Calu3 (cell line): ENCODE results near the gene ZNF622. TPM values are rescaled to one million over a fixed set of nuclear protein-coding genes. Genes with fewer than 3 reads are reported as not detected.

Experiments used
- BruUV-seq: library from RNA; stranded (reverse); fragments of 400-500 nt; replicated peaks from 2 replicates; lab custom pipeline; 2021; lab: Mats Ljungman, UMichigan
- CTCF ChIA-PET: fragments of 300-600 bp; sonication (Branson Sonifier 250); formaldehyde crosslinking; loops from one replicate; lab custom pipeline; 2022; ENCODE audit warnings: antibody characterized with exemption; lab: Charles Lee
- DNase-seq: peaks from one replicate; pipeline ENCODE4 v3.0.0; 2022
- H3K27ac Mint-ChIP-seq: one replicate; pipeline ENCODE4 v1.8.0; 2022; ENCODE audit warnings: mixed read lengths; ENCODE audit not compliant: unreplicated experiment
- H3K27me3 Mint-ChIP-seq: one replicate; pipeline ENCODE4 v1.8.0; 2022; ENCODE audit warnings: mixed read lengths; ENCODE audit not compliant: unreplicated experiment
- H3K36me3 Mint-ChIP-seq: one replicate; pipeline ENCODE4 v1.8.0; 2022; ENCODE audit warnings: mild to moderate bottlenecking, moderate library complexity, mixed read lengths; ENCODE audit not compliant: insufficient read depth, unreplicated experiment
- H3K4me1 Mint-ChIP-seq: one replicate; pipeline ENCODE4 v1.8.0; 2022; ENCODE audit warnings: mild to moderate bottlenecking, low read depth, mixed read lengths; ENCODE audit not compliant: unreplicated experiment
- H3K4me3 Mint-ChIP-seq: one replicate; pipeline ENCODE4 v1.8.0; 2022; ENCODE audit warnings: mild to moderate bottlenecking, low read depth, moderate library complexity, mixed read lengths; ENCODE audit not compliant: unreplicated experiment
- H3K9me3 Mint-ChIP-seq: one replicate; pipeline ENCODE4 v1.8.0; 2022; ENCODE audit warnings: low read depth, mixed read lengths; ENCODE audit not compliant: unreplicated experiment
- intact Hi-C: fragments of 100-400 bp; cut with micrococcal nuclease; formaldehyde crosslinking; loops from one replicate; pipeline ENCODE4 v1.10.0; 2022; ENCODE audit not compliant: unreplicated experiment
- total RNA-seq: library from RNA; stranded (reverse); gene quantifications from 2 replicates; pipeline ENCODE4 v1.2.3, GENCODE V29; 2022
- TF ChIP-seq, protein P1 (sequence below): fragments of 200-600 bp; IDR thresholded peaks from one replicate; pipeline ENCODE4 v1.8.0; 2022; ENCODE audit warnings: antibody characterized with exemption; ENCODE audit not compliant: unreplicated experiment

The ZNF622 gene
- total RNA-seq, 1 experiment from 2014 or later, result 28.6 TPM

GRCh38 chr5:16418471-16418922, 47.1 kb downstream of the ZNF622 start:
- no peak for DNase-seq
- TF ChIP-seq, protein P1, sequence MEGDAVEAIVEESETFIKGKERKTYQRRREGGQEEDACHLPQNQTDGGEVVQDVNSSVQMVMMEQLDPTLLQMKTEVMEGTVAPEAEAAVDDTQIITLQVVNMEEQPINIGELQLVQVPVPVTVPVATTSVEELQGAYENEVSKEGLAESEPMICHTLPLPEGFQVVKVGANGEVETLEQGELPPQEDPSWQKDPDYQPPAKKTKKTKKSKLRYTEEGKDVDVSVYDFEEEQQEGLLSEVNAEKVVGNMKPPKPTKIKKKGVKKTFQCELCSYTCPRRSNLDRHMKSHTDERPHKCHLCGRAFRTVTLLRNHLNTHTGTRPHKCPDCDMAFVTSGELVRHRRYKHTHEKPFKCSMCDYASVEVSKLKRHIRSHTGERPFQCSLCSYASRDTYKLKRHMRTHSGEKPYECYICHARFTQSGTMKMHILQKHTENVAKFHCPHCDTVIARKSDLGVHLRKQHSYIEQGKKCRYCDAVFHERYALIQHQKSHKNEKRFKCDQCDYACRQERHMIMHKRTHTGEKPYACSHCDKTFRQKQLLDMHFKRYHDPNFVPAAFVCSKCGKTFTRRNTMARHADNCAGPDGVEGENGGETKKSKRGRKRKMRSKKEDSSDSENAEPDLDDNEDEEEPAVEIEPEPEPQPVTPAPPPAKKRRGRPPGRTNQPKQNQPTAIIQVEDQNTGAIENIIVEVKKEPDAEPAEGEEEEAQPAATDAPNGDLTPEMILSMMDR, result no peak
- Mint-ChIP-seq H3K27me3 (peaks cover 73% of the 10 kb centered on the region), H3K9me3 (no peaks in the 10 kb centered on the region), H3K4me1 (no peaks in the 10 kb centered on the region), H3K4me3 (no peak overlapping the region), H3K36me3 (no peaks in the 10 kb centered on the region), H3K27ac (no peak overlapping the region)
- CTCF ChIA-PET, result interaction anchor here (0.6 kb wide), 1 partner anchor 203 kb away, joined by 4 read pairs; no protein-coding TSS in a partner anchor
- intact Hi-C loops, result no loop called here
- BruUV-seq, result no TSS peak

DNA sequence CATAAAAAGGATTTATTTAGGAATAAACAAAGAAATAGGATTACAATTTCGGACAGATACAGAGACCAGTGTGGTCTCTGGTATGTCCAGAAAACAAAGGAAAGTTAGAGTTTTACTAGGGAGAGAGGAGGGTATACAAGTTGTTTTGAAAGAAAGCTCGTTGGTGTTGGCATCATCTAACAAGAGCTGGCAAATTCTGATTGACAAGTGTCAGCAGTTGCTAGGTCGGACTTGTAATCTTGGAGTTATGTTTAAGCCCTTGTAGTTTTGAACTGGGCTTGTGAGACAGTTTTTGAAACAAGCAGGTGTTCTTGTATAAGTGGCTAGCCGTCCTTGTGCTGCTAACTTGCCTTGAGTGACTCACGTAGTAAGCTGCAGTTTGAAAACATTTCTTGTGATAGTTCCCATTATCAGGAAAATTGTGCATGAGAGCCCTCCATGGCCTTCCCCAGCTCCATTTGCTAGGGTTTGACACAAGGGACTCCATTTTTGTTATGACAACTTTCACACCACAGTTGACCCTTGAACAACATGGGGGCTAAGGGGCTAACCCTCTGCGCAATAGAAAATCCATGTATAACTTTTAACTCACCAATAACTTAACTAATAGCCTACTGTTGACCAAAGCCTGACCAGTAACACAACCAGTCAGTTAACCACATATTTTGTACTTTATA, 48.1 kb downstream of the ZNF622 start:
- CTCF ChIA-PET, result interaction anchor here (0.6 kb wide), 1 partner anchor 203 kb away, joined by 4 read pairs; no protein-coding TSS in a partner anchor
- TF ChIP-seq, protein P1, result no peak
- no peaks in the 10 kb centered on the region for H3K4me1 Mint-ChIP-seq

DNA sequence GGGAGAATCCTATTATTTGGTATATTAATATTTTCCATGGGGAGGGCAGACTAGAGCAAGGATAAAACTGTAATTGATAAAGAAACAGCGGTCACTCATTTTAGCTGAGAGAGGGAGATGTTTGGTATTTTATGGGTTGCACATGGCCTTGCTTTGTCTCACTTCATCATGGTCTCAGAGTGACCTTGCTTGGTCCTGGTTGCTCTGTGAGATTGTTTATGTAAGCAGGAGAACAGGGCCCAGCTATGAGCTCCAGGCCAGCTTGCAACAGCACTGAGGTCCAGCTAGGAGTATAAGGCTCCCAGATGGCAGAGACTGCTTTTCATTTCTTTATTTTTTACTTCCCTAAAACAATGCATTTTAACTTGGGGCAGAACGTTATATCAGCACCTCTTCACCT, 50.7 kb downstream of the ZNF622 start:
- no TSS peak for BruUV-seq
- Mint-ChIP-seq H3K9me3 (peaks cover 2% of the 10 kb centered on the region), H3K36me3 (no peaks in the 10 kb centered on the region), H3K4me3 (no peak overlapping the region), H3K27ac (no peak overlapping the region), H3K27me3 (peaks cover 60% of the 10 kb centered on the region), H3K4me1 (no peaks in the 10 kb centered on the region)
- CTCF ChIA-PET, result no interaction called here
- TF ChIP-seq, protein P1, result no peak
- DNase-seq, result no peak
- intact Hi-C loops, result no loop called here

More for the DNA sequence above, 48.1 kb downstream of the ZNF622 start:
- intact Hi-C loops, result no loop called here
- Mint-ChIP-seq H3K36me3 (no peaks in the 10 kb centered on the region), H3K9me3 (no peaks in the 10 kb centered on the region), H3K27me3 (peaks cover 63% of the 10 kb centered on the region), H3K4me3 (no peak overlapping the region), H3K27ac (no peak overlapping the region)
- BruUV-seq, result no TSS peak
- DNase-seq, result no peak

DNA sequence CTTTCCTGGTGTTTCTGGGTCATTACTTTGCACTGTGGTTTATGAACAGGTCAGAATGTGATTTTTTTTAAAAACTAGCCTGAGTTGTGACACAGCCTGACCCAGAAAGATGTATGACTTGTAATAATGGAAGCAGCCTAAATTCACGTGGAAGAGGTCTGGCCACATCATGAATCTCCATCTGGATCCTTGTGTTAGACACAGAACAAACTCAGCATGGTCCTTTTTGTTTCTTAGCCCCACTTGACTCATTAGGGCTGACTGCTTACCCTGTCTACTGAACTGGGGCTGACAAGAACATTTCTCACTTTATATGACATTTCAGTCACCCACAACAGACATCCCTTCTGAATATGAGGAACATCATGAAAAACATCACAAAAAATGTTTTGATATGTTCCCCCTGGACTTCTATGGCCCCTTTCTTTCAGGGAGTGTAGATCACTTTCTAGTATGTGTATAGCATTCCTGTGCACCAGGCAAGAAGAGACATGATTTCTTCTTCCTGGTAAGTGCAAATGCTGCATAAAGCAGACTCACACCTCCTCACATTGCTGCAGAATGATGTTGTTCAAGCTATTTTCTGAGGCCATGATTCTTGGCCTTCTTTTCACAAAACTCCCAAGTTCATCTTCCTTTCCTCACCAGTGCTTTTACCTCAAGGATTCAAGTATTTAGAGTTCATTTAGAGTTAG, 52.3 kb downstream of the ZNF622 start:
- peaks cover 2% of the 10 kb centered on the region for H3K9me3 Mint-ChIP-seq
- H3K27ac Mint-ChIP-seq, result no peak overlapping the region
- CTCF ChIA-PET, result no interaction called here
- intact Hi-C loops, result no loop called here
- H3K36me3 Mint-ChIP-seq, result no peaks in the 10 kb centered on the region
- BruUV-seq, result no TSS peak
- no peak overlapping the region for H3K4me3 Mint-ChIP-seq
- no peak for DNase-seq
- peaks cover 56% of the 10 kb centered on the region for H3K27me3 Mint-ChIP-seq
- TF ChIP-seq, protein P1, result no peak
- H3K4me1 Mint-ChIP-seq, result no peaks in the 10 kb centered on the region
